NCI-H146 treated with DMSO at 0.1 percent for 48 hours (cell line): ENCODE results near the gene LIFR.
"Not testable (repeated sequence)": the region's sequence is repeated elsewhere in the genome, so short reads cannot be mapped to it uniquely, and the experiment has no call there.

Source experiments
- DNase-seq: peaks from one replicate; lab custom pipeline; 2025; ENCODE audit not compliant: unreplicated experiment; lab: John Stamatoyannopoulos, UW

The LIFR gene

GRCh38 chr5:38524022-38524421, 32.4 kb downstream of the LIFR start:
- DNase-seq = no peak

- DNase-seq = no peak
Measured at GRCh38 chr5:38519476-38519875, 37.0 kb downstream of the LIFR start.

GRCh38 chr5:38518341-38518740, 38.1 kb downstream of the LIFR start:
- no peak for DNase-seq

GRCh38 chr5:38516649-38517048, 39.8 kb downstream of the LIFR start:
- DNase-seq = not testable (repeated sequence)

GRCh38 chr5:38515646-38516045, 40.8 kb downstream of the LIFR start:
- no peak for DNase-seq

- DNase-seq = no peak
Measured at GRCh38 chr5:38515092-38515491, 41.4 kb downstream of the LIFR start.

- DNase-seq = no peak
Measured at GRCh38 chr5:38509185-38509584, 47.3 kb downstream of the LIFR start.

- DNase-seq = no peak
Measured at GRCh38 chr5:38506302-38506701, 50.1 kb downstream of the LIFR start.

- DNase-seq = no peak
Measured at GRCh38 chr5:38500573-38501260, 55.7 kb downstream of the LIFR start.

- DNase-seq = no peak
Measured at GRCh38 chr5:38497946-38498345, 58.5 kb downstream of the LIFR start.

GRCh38 chr5:38494763-38495162, 61.7 kb downstream of the LIFR start:
- DNase-seq = no peak

- no peak for DNase-seq
Measured at GRCh38 chr5:38494175-38494574, 62.3 kb downstream of the LIFR start.

GRCh38 chr5:38483805-38484398, 72.5 kb downstream of the LIFR start:
- no peak for DNase-seq

- no peak for DNase-seq
Measured at GRCh38 chr5:38479315-38479904, 77.0 kb downstream of the LIFR start.

- DNase-seq = no peak
Measured at GRCh38 chr5:38478878-38479277, 77.6 kb downstream of the LIFR start.

GRCh38 chr5:38478166-38478565, 78.3 kb downstream of the LIFR start:
- no peak for DNase-seq

- no peak for DNase-seq
Measured at GRCh38 chr5:38473008-38473407, 83.4 kb downstream of the LIFR start.

GRCh38 chr5:38472541-38472940, 83.9 kb downstream of the LIFR start:
- DNase-seq = no peak

- DNase-seq = no peak
Measured at GRCh38 chr5:38471709-38472108, 84.7 kb downstream of the LIFR start.

- DNase-seq = no peak
Measured at GRCh38 chr5:38469707-38470267, 86.7 kb downstream of the LIFR start.

GRCh38 chr5:38468978-38469706, 87.3 kb downstream of the LIFR start:
- DNase-seq = no peak
